DOHH2 (cell line): Measurements from ENCODE around the gene VSTM2B.

ENCODE experiments used
- H3F3A ChIP-seq: fragments of 200-600 bp; sonication (generic), shearing (Covaris generic); 2 replicates; pipeline ENCODE4 v1.6.0; 2016; ENCODE audit warnings: antibody characterized with exemption, mild to moderate bottlenecking; ENCODE audit not compliant: control insufficient read depth, insufficient read depth
- H3K27ac ChIP-seq: fragments of 200-600 bp; sonication (generic); 2 replicates; pipeline ENCODE4 v1.5.1; 2014; ENCODE audit warnings: low read depth, mild to moderate bottlenecking, low read length, moderate library complexity
- H3K27me3 ChIP-seq: fragments of 200-600 bp; sonication (generic); 2 replicates; pipeline ENCODE4 v1.6.1; 2014; ENCODE audit warnings: mild to moderate bottlenecking, low read length, mixed read lengths; ENCODE audit not compliant: control insufficient read depth
- H3K36me3 ChIP-seq: fragments of 200-600 bp; sonication (generic); 2 replicates; pipeline ENCODE4 v1.6.1; 2014; ENCODE audit warnings: mild to moderate bottlenecking, low read length, moderate library complexity, mixed read lengths; ENCODE audit not compliant: control insufficient read depth
- H3K4me1 ChIP-seq: fragments of 200-600 bp; sonication (generic); 2 replicates; pipeline ENCODE4 v1.6.1; 2014; ENCODE audit warnings: mild to moderate bottlenecking, low read length, mixed read lengths; ENCODE audit not compliant: control insufficient read depth
- H3K4me2 ChIP-seq: fragments of 200-600 bp; sonication (generic); 2 replicates; pipeline ENCODE4 v1.6.0; 2014; ENCODE audit warnings: mild to moderate bottlenecking, low read length, moderate library complexity
- H3K4me3 ChIP-seq: fragments of 200-600 bp; sonication (generic); 2 replicates; pipeline ENCODE4 v1.5.1; 2014; ENCODE audit warnings: mild to moderate bottlenecking, low read length, mixed read lengths
- H3K79me2 ChIP-seq: fragments of 200-600 bp; sonication (generic); 2 replicates; pipeline ENCODE4 v1.6.1; 2014; ENCODE audit warnings: mild to moderate bottlenecking, low read length, mixed read lengths; ENCODE audit not compliant: control insufficient read depth
- H3K9me2 ChIP-seq: fragments of 200-600 bp; sonication (generic); replicated peaks from 2 replicates; pipeline ENCODE4 v1.6.1; 2014; ENCODE audit warnings: mild to moderate bottlenecking, low read length, mixed read lengths; ENCODE audit not compliant: control insufficient read depth
- H3K9me3 ChIP-seq: fragments of 200-600 bp; sonication (generic); 2 replicates; pipeline ENCODE4 v1.6.1; 2014; ENCODE audit warnings: antibody characterized with exemption, low read length, mixed read lengths; ENCODE audit not compliant: control insufficient read depth, insufficient read depth
- H4K20me1 ChIP-seq: fragments of 200-600 bp; sonication (generic); 2 replicates; pipeline ENCODE4 v1.6.0; 2014; ENCODE audit warnings: low read depth, mild to moderate bottlenecking, antibody characterized with exemption, low read length, moderate library complexity; ENCODE audit not compliant: control insufficient read depth, insufficient read depth
- EZH2phosphoT487 ChIP-seq: fragments of 200-600 bp; sonication (generic); IDR thresholded peaks from 2 replicates; pipeline ENCODE4 v1.6.1; 2017; ENCODE audit warnings: borderline replicate concordance, mild to moderate bottlenecking, antibody characterized with exemption, low read length, moderate library complexity, mixed read lengths
- TF ChIP-seq, protein P1 (sequence below): fragments of 200-600 bp; sonication (generic); IDR thresholded peaks from one replicate; pipeline ENCODE4 v1.5.1; 2014; ENCODE audit warnings: antibody characterized with exemption, mild to moderate bottlenecking, low read depth, low read length; ENCODE audit not compliant: poor library complexity, severe bottlenecking

Gene VSTM2B

DNA sequence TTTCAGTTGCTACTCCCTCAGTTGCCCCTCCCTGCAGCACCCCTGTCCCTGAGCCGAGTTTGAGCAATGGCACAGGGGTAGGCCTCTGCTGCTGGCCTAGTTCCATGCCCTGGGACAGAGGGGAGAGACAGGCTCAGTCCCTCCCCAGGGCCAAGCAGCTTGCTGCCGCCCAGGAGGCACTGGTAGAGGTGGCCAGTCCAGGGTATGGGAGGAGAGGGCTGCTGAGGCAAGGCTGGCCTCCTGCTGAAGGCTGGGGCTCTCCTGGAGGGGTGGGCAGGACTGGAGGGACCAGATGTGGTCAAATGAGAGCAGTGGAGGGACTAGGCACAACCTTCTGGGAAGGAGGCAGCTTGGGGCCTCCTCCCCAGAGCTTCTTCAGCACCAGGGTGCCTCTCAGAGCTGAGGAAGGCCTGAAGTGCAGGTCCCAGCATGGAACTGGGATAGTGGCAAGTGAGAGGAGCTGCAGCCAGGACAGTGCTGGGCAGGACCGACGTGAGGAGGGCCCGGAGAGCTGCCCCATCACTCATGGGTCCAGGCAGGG, 29.8 kb upstream of the VSTM2B start:
- Histone ChIP-seq H3K9me3 (no peaks in the 10 kb centered on the region), H3K9me2 (no peaks in the 10 kb centered on the region), H3K36me3 (no peaks in the 10 kb centered on the region), H3K4me2 (no peak overlapping the region), H3K27me3 (peaks cover 11% of the 10 kb centered on the region), H4K20me1 (no peaks in the 10 kb centered on the region), H3K27ac (no peak overlapping the region), H3K4me1 (no peaks in the 10 kb centered on the region), H3F3A (no peaks in the 10 kb centered on the region), H3K79me2 (no peaks in the 10 kb centered on the region), H3K4me3 (no peak overlapping the region)
- TF ChIP-seq EZH2phosphoT487 = no peak
- TF ChIP-seq, protein P1, sequence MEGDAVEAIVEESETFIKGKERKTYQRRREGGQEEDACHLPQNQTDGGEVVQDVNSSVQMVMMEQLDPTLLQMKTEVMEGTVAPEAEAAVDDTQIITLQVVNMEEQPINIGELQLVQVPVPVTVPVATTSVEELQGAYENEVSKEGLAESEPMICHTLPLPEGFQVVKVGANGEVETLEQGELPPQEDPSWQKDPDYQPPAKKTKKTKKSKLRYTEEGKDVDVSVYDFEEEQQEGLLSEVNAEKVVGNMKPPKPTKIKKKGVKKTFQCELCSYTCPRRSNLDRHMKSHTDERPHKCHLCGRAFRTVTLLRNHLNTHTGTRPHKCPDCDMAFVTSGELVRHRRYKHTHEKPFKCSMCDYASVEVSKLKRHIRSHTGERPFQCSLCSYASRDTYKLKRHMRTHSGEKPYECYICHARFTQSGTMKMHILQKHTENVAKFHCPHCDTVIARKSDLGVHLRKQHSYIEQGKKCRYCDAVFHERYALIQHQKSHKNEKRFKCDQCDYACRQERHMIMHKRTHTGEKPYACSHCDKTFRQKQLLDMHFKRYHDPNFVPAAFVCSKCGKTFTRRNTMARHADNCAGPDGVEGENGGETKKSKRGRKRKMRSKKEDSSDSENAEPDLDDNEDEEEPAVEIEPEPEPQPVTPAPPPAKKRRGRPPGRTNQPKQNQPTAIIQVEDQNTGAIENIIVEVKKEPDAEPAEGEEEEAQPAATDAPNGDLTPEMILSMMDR = no peak

DNA sequence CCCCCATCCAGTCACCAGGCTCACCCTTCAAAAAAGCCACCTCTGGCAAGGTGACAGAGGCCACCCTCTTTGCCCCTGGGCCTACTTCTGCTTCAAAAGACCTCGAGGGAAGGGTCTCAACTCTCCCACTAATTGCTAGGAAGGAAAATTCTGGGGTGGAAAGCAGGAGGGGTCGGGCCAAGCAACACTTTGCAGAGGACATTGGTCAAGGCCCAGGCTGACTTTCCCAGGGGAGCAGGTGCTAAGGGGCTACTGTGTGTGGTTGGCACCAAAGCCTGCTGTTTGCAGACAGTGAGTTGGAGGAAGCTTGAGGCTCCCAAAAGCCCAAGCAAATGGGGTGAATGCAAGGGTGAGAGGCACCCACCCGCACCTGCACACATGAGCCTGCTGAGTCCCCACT, 28.6 kb upstream of the VSTM2B start:
- no peaks in the 10 kb centered on the region for H3F3A ChIP-seq
- no peaks in the 10 kb centered on the region for H3K9me2 ChIP-seq
- no peaks in the 10 kb centered on the region for H3K4me1 ChIP-seq
- TF ChIP-seq, protein P1 = no peak
- H3K4me2 ChIP-seq = no peak overlapping the region
- no peak overlapping the region for H3K27ac ChIP-seq
- H3K9me3 ChIP-seq = no peaks in the 10 kb centered on the region
- H3K4me3 ChIP-seq = no peak overlapping the region
- H4K20me1 ChIP-seq = no peaks in the 10 kb centered on the region
- H3K27me3 ChIP-seq = peaks cover 8% of the 10 kb centered on the region
- H3K36me3 ChIP-seq = no peaks in the 10 kb centered on the region
- no peaks in the 10 kb centered on the region for H3K79me2 ChIP-seq

DNA sequence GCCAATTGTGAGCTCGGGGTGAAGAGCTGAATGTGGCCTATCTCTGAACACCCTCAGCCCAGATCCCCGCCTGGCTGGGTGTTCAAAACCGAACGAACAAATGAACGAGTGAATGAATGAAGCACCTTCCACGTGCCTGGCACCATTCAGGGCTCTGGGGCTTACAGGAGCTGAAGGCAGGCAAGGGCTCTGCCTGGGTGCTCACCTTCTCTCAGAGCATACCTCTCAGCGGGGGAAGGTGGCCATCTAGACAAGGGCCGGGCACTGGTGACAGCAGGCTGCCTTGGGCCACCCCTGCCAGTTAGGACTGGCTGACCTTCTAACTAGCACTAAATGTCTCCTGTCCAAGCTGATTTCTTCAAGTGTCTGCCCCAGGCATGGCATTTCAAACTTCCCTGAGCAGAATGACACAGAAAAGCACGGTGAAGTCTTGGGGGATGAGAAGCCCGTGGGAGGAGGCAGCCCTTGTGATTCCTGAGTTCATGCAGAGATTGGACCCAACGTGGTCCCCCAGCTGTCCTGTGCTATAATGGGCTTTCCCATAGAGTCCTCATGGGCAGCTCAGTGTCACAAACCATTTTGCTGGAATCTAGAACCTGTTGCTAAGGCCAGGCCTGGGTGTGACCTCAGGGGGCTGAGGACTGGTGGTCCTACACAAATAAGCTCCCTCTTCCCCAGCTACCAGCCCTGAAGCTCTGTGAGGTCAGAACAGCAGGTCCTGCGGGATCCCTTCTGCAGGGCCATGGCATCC, 27.9 kb upstream of the VSTM2B start:
- Histone ChIP-seq H3K9me3 (no peaks in the 10 kb centered on the region), H3K36me3 (no peaks in the 10 kb centered on the region), H3K27ac (no peak overlapping the region), H3F3A (no peaks in the 10 kb centered on the region), H4K20me1 (no peaks in the 10 kb centered on the region), H3K9me2 (no peaks in the 10 kb centered on the region), H3K79me2 (no peaks in the 10 kb centered on the region), H3K4me3 (no peak overlapping the region), H3K27me3 (peaks cover 2% of the 10 kb centered on the region; the same call in 1 of the 2 replicates), H3K4me2 (no peak overlapping the region), H3K4me1 (no peaks in the 10 kb centered on the region)
- no peak for TF ChIP-seq EZH2phosphoT487
- TF ChIP-seq, protein P1 = no peak
